Non-pigmented ciliary epithelial cell (primary cell): ENCODE measurements around the gene LAMC1.

Source experiments
- DNase-seq: peaks from one replicate; pipeline ENCODE4 v3.0.0-alpha.2; 2010; ENCODE audit warnings: low read depth

Gene LAMC1

DNA sequence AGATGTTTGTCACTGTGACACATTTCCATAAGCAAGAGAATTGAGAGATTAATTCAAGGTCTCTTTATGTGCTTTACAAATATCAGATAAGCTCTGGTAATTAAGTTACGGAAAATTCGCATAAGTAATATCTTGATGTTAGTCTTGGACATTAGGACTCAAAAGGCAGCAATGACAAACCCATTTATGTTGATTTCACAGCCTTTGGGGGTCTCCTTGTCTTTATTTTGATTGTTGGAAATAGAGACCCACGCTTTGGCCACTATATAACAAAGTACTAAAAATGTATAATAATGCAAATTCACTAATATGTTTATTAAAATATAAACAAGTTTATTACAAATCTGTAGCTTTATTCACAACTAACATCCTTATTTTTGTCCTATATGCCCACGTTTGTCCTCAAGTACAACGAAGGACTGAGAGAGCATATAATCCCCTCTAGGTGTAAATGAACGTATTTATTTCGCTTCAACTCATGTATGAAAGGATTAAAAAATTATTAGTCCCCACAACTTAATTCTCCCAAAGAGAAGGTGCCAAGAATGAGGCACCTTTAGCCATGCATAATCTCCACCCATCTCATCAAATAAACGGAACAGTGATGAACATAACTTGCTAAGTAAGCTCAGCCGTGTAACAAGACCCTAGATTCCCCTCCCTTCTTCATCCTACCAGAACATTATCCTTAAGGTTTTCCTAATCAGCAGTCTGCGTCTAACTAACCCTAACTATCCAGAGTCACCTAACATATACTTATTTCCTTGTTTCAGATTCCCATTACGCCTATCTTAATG lies 1.6 kb upstream of the LAMC1 start:
- DNase-seq: no peak

DNA sequence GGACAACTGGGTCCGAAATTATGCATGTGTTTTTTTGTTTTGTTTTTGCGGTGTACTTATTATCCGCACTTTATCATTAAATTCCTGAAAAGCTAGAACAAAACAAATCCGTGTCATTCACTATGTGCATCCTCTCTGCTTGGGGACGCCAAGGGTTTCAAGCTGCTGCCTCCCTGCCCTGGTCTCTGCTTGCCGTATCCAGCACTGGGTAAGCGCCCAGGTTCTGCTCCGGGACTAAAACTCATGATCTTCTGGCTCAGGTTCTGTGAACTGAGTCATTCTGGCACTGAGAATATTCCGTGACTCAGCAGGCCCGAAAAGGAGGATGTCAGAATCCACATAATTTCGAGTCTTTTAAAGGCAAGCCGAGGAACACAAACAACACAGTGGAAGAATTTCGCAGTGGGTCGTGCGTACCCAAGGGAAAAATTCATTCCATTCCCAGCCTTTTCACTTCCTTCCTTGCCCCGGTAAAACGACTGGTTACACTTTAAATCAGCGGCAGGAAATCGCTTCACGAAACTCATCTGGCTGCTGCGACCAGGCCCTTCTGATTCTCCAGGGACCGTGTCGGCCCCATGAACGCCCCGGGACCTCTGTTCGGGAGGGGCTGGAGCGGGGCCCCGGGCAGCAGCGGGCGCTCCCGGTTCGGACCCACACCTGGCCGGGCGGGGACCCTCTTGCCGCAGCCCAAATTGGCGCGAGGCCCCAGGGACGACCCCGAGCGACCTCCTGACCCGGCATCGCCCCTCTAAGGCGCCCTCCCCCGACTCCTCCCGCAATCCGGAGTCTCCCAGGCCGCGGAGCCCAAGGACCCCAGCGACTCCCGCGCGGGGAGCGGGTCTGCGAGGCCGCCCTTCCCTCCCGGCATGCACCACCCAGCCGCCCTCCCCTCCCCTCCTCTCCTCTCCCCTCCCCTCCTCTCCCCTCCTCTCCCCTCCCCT lies 746 bp upstream of the LAMC1 start:
- DNase-seq: peak; percentile 92

DNA sequence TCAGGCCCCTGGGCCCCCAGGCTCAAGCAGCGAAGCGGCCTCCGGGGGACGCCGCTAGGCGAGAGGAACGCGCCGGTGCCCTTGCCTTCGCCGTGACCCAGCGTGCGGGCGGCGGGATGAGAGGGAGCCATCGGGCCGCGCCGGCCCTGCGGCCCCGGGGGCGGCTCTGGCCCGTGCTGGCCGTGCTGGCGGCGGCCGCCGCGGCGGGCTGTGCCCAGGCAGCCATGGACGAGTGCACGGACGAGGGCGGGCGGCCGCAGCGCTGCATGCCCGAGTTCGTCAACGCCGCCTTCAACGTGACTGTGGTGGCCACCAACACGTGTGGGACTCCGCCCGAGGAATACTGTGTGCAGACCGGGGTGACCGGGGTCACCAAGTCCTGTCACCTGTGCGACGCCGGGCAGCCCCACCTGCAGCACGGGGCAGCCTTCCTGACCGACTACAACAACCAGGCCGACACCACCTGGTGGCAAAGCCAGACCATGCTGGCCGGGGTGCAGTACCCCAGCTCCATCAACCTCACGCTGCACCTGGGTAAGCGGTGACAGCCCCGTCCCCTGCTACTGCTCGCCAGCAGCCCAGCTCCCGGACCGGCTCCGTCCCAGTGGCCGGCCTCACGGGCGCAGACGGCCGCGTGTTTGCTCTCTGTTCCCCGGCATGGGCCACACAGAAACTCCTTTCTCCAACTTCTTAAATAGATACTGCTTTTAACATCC lies 539 bp downstream of the LAMC1 start:
- no peak for DNase-seq

DNA sequence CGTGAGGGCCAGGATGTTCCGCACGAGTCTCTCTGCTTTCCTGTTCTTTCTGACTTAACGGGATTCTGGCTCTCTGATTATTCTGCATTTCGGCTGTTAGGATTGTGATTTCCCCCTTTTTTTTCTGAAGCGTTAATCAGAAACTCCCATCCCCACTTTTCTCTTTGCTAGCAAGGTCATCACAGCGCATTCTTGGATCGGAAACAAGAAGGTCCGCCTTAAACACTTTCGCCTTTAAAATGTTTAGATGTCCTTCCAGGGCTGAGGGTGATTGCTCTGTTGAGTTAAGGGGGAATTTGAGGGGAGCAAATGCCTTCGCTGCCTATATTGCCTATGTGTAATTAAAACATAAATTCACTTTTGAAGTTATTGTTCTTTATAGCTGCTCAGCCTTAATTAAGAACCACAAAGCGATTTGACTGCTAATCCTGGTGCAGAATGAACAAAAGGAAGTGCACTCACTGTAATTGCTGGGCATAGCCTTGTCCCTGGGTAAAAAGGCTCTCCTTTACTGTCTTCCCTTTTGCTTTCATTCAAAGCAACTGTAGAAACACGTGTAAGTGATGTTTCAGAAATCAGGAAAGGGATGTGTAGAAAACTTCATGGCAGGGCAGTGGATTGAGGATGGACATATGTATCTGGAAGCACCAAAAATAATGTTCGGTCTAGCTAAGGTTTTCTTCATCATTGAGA lies 1.2 kb downstream of the LAMC1 start:
- no peak for DNase-seq

DNA sequence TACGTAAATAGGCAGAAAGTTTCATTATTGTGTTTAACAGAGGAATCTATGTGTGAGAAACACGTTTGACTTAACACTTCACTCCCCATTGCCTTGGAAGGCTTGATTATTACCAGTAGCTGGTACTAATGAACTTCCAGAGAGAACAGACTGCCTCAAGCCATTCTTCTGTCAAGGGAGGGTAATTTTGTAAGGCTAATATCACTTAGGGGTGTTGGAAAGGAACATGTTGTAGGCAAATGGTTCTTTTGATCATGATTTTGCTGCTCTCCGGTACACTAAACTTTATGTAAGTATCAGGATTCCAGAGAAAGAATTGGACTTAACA lies 1.8 kb downstream of the LAMC1 start:
- no peak for DNase-seq

DNA sequence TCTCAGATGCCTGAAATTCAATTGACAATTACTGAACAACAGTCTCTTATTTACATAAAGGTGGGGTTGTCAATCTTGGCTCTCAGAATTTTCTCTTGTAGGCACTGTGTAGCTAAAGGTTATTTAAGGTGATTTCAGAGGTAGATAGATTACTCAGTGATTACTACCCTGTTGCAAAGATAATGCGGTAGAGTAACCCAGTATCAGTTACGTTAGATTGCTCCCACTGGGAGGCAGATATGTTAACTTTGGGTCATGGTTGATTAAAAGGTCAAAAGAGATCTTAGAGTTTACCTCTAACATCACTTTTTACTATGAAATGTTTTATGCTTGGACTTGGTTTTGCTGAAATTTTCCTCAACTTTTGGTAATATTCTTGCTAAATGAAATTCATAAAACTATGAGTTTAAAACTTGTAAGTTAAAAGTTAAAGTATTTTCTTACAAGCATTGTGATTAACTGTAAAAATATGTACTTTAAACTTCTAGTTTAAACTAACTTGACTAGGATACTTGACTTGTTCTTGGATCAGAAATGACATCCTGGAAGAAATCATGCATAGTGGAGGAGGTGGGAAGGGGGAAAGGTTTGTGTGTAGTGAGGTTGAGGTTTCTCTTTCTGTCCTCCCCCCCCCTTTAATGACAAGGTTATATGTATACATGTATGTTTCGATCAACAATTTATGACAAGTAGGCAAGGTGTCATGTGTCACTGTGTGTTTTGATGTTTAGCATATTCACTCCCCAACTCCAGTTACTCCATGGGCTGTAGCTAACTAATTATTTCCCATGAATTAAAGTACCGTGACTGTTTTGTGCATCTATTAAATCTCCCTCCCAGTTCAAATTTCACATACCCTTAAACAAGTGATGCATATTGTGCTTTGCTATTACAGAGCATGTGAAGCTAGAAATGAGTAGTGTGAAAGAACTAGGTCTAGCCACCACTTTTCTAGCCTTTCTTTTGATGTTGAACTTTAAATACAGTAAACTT lies 2.9 kb downstream of the LAMC1 start:
- no peak for DNase-seq

DNA sequence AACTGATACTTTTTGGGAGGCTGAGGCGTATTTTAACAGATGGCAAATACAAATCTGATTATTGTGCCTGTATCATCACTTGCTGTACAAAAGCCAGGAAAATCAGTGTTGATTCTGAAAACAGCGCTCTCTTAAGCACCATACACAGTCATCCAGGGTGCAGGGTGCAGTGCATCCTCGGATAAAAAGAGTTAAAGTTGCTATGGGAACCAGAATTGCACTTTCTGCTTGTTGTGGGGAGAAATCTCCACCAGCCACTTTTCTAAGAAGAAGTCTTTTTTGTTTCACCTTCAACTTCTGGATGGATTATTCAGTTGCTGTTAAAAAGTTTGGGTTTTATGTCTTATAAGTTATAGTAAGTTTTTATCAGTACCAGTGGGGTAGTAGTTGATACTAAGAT lies 3.8 kb downstream of the LAMC1 start:
- no peak for DNase-seq

DNA sequence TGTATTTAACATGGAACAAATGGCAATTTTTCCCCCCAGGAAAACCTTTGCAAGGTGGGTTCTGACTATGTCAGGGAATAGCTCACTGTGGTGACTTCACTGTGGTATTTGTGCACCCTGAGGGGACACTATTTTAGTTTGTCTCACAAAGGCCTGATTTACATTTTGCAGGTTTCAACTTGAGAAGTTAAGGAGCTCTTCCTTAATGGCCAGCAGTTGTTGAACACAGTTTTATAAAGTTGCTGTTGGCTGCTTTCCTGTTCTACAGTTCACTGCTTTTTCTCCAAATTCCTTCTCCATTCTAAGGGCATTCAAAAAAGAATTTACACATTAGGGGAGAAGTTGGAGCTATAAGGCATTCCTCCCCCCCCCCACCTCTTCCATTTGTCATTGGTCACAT lies 4.6 kb downstream of the LAMC1 start:
- no peak for DNase-seq

DNA sequence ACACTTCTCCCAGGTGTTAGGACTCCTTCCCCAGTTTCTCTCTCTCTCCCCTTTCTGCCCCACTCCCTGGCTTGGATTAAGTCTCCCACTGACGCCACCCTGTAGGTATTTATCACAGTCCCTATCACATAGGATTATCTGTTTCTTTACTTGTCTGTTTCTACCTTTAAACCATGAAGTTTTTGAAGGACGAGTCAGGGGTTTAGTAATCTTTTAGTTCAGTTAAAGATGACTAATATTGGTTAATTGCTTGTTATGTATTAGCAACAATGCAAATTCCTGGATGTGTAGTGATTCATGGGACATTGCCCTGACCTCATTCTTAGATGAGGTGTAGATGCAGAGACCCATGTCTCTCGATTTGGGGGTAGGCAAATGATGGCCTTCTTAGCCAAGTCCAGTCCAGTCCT lies 6.4 kb downstream of the LAMC1 start:
- no peak for DNase-seq

DNA sequence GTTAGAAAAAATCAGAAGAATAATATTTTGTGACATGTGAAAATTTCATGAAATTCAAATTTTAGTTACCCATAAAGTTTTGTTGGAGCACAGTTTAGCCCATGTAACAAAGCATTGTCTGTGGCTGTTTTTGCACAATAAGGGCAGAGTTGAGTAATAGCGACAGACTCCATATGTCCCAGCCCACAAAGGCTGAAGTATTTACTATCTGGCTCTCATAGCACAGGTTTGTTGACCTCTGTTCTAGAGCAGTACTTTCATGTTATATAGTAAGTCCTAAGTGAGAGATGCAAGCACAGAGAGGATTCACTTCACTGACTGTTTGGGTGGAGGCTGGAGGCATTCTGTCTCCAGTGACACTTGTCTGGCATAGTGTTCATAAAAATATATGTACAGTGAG lies 6.8 kb downstream of the LAMC1 start:
- DNase-seq: no peak

DNA sequence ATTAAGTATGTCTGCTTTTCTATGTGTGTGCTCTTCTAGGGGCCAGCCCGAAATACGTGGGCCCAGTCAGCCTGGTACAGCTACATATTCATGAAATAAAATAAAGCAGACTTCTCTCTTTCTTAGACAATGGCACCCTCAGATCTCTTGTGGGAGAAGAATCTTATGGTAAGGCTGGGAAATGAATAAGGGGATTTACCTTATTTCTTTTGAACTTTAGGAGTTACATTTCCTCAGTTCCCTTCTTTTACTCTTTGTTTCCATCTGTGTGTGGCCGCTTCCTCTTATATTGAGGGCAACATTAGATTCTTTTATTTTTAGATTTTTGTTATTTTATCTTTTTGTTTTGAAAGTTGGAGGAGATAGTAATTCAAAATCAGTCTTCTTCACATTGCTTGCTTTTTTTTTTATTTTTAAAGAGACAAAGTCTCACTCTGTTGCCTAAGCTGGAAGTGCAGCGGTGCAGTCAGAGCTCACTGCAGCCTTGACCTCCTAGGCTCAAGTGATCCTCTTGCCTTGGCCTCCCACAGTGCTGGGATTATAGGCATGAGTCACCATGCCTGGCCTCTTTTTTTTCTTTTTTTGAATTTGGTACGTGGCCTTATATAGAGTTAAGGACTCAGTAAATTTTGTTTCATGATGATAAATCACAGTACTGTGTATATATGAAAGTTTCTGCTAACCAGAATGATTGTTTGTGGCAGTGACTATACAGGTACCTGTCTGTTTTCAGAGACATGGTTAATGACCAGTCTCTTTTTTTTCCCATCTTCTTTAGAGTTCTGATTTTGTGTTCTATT lies 9.1 kb downstream of the LAMC1 start:
- DNase-seq: no peak

DNA sequence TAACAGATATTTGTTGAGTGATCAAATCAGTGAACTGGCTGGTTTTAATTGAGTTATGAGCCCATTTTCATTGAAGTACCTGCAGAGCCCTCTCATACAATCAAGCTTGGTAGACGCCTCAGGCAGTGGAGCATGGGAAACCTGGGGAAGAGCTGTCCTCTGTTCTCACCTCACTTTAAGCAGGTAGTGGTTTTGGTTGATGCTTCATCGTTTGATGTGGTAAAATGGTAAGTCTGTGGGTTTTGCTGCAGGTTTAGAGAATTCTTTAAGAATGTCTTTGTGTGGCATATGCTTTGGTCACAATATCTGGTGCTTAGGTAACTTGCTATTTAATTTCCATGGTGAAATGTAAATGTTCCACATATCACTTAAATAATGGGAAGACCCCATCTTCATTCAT lies 10.0 kb downstream of the LAMC1 start:
- no peak for DNase-seq

DNA sequence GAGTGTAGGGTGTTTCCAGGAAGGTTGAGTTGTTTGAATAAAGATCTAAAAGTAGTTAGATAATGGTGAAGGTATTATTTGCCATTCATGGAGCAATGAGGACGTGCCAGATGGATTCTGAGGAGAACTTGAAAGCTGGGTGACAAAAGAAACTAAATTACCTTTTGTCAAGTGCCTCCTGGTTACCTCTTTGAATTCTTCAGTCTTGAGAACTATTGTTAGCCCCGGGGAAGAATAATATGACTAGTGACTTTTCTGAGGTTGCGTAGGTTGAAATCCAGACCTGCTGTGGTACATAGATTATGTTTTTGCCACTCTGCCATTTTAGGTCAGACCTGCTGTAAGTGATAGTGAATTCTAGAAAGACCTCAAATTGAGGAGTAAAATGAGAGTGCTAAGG lies 11.5 kb downstream of the LAMC1 start:
- no peak for DNase-seq

DNA sequence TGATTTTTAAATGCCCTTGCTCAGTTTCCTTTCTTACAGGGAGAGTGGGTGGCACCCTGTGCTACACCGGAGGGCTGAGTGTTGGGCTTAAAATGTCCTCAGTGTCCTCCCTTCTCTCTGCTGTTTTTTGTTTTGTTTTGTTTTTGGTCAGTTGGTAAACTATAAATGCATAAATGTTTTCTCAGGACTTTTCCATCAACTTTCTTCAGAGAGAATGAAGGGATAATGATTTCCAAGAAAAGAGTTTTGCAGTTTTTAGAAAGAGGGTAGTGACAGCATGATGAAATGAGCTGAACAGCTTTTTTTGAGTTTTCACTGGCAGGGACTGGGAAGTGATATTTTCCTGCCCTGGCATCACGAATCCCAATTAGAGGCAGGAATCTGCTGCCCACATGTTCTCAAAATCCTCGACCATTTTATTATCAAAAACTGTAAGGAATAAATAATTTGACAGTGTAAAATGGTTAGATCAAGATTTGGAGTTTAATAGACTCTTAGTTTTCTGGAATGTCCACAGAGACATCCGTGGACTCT lies 15.2 kb downstream of the LAMC1 start:
- no peak for DNase-seq

DNA sequence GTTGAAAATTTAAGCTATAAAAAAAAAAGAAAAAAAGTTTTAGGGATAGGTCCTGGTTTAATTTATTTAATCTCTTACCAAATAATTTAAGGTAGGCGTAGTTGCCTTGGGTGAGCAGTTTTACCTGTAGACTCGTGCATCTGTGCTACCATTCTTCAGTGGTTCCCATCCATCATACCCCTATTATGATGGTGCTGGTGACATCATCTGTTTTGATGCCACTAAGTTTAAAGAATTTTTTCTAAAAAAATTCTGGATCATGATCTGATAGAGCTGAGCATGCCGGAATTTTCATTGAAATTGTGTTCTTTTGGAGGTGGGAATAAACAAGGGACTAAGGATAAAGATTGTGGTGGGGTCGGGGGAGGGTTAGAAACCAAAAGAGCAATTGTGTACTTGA lies 15.7 kb downstream of the LAMC1 start:
- DNase-seq: no peak

DNA sequence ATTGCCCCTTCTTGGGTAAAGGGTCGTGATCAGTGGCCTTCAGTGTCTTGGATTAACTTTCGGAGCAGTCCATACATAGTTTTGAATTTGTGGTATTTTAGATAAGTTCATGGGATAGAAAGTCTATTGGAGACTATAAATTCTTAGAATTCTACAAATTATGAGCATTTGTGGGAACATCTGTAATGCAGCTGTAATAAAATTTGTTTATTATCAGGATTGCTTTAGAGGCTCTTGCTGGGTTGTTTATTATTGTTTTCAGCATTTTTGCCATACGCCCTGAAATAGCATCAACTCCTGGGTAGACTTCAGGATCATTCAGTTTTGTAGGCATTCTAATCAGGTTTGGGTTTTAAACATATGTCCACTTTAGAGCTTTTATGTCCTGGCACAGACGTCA lies 16.1 kb downstream of the LAMC1 start:
- no peak for DNase-seq

DNA sequence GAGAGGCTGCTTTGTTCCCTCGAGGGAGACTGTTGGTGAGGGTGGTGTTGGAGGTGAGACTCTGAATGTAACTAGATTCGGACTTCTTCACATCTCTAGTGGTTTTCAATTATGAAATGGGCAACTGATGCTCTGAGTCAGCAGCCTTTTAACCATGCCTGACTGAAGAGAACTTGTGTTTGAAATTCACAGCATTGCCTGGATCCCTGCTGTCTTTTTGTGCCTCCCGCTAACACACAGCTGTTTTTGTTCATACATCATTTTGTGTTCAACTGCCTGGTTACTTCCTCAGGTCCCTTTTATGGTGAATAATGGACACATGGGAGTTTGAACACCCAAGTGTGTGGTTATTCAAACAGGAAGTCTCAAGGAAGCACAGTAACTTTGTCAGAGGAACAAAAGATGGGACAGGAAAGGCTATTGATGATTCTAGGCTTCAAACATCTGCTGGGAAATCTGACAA lies 16.8 kb downstream of the LAMC1 start:
- peak; percentile 85 for DNase-seq

DNA sequence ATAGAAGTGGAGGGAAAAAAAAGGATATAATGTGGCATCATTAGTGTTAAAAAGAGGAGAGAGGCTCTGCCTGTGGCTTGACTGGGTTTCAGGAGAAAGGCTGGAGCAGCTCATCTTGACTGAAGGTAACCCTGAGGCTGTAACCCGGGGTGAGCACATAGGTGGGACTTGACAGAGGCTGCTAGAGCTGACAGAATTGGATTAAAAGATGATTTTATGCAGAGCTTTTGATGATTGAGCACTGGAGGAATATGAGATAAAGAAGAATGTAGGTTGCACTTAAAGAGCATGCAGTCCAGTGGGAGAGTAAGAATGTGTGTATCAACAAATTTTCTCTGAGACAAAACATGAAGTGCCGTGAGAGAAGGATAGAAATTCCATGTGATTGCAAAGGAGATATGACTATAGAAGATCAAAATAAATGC lies 17.3 kb downstream of the LAMC1 start:
- no peak for DNase-seq

DNA sequence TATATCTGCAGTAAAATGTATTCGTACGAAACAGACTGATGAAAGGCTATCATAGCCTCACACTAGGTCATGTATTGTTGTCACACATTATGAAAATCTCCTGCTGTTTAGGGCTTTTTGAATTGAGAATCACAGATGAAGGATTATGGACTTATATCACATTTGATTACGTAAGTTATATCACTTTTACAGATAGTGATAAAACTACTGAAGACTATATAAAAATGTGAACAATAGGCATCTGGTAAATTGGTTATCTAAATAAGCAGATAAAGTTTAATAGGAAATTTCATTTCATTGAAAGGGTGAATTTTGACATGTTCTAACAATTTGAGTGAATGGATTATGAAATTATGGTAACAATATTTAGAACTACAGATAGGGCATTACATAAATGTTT lies 20.0 kb downstream of the LAMC1 start:
- no peak for DNase-seq
